ENCODE data around the gene TMEM94.

DNA sequence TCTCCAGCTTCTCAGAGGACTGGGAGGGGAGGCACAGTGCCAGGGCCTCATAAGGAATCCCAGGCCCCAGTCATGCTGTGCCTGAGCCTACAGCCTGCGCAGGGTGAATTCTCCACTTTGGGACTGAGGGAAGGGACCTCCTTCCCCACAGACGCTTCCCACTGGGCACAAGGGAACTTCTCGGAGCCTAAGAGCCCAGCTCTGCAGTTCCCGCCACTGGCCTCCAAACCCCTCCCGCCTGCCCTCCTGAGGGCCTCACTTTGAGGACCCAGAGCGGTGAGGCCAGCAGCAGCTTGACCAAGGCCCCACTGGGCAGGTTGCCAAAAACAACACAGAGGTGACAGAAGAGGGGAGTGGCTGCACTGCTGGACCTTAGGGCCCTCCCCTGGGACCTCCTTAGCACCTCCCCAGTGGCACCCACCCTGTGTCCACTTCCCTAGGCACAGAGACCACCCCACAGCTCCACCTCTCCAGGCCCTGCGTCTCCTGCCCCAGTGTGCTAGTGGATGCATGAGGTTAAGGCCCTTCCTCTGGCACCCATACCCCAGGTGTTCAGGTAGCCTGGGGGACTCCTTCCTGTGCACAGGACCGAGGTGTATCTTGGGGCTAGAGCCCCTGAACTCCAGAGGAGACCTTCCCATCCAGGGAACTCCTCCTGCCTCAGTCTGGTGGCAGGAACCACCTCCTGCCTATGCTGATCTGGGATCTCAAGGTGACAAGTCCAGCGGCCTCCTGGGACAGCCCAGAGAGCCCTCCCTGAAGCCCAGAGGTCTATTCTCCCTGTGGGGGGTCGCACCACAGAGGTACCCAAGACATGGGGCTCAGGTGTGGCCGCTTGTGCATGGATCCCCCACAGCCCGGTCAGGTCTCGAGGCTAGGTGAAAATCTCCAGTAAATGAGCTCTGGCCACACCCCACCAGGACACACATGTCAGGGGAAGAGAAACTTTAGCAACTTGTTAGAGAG, 55.5 kb downstream of the TMEM94 start:
- TF ChIP-seq POLR2A (IDR thresholded peaks at IDR 0.05): no peak
- TF ChIP-seq, protein P1, sequence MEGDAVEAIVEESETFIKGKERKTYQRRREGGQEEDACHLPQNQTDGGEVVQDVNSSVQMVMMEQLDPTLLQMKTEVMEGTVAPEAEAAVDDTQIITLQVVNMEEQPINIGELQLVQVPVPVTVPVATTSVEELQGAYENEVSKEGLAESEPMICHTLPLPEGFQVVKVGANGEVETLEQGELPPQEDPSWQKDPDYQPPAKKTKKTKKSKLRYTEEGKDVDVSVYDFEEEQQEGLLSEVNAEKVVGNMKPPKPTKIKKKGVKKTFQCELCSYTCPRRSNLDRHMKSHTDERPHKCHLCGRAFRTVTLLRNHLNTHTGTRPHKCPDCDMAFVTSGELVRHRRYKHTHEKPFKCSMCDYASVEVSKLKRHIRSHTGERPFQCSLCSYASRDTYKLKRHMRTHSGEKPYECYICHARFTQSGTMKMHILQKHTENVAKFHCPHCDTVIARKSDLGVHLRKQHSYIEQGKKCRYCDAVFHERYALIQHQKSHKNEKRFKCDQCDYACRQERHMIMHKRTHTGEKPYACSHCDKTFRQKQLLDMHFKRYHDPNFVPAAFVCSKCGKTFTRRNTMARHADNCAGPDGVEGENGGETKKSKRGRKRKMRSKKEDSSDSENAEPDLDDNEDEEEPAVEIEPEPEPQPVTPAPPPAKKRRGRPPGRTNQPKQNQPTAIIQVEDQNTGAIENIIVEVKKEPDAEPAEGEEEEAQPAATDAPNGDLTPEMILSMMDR (IDR thresholded peaks at IDR 0.05): no peak
- TF ChIP-seq POLR2AphosphoS5 (IDR thresholded peaks at IDR 0.05): peak in 1 of 3 donors; percentile 48
